Measurements from ENCODE around the gene ZDHHC14. TPM values are rescaled to one million over a fixed set of nuclear protein-coding genes. Genes with fewer than 3 reads are reported as not detected.

The ZDHHC14 gene
- total RNA-seq, 6 experiments from 2014 or later = 5.2 to 6.7 (median 6.0) TPM

GRCh38 chr6:157453978-157454377 lies 73.0 kb downstream of the ZDHHC14 start:
- no peaks in the 10 kb centered on the region for H3K27me3 Mint-ChIP-seq (ENCODE audit: insufficient read depth)
- H3K4me1 Mint-ChIP-seq (ENCODE audit: low read depth) = no peaks in the 10 kb centered on the region
- no peak overlapping the region for H3K4me3 Mint-ChIP-seq
- H3K9me3 Mint-ChIP-seq = no peaks in the 10 kb centered on the region
- H3K27ac Mint-ChIP-seq = no peak overlapping the region
- DNase-seq = no peak
- TF ChIP-seq CTCF (IDR thresholded peaks at IDR 0.05) = no peak
- no peaks in the 10 kb centered on the region for H3K36me3 Mint-ChIP-seq (ENCODE audit: low read depth)

GRCh38 chr6:157454762-157455714 lies 74.0 kb downstream of the ZDHHC14 start:
- DNase-seq = no peak
- TF ChIP-seq CTCF (IDR thresholded peaks at IDR 0.05) = no peak
- Mint-ChIP-seq H3K4me3 (no peak overlapping the region), H3K4me1 (ENCODE audit: low read depth) (no peaks in the 10 kb centered on the region), H3K36me3 (ENCODE audit: low read depth) (no peaks in the 10 kb centered on the region), H3K9me3 (no peaks in the 10 kb centered on the region), H3K27ac (no peak overlapping the region), H3K27me3 (ENCODE audit: insufficient read depth) (no peaks in the 10 kb centered on the region)

- H3K27me3 Mint-ChIP-seq (ENCODE audit: insufficient read depth) = no peaks in the 10 kb centered on the region
- DNase-seq = no peak
Observed at GRCh38 chr6:157455731-157456523, 74.9 kb downstream of the ZDHHC14 start.

DNA sequence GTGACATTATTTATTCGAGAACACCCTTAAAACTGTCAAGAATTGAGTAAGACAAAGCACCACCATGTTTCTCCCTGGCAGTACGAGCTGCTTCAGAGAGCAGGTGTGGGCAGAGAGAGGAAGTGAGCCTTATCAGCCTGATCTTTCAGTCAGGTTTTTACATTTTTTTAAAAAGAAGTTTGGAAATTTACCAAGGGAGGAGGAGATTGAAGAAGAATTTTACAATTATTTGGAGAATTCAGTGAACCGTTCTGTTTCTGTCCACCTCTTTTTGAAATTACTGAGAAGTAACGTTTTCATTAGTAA lies 75.5 kb downstream of the ZDHHC14 start:
- DNase-seq = no peak
- Mint-ChIP-seq H3K27me3 (ENCODE audit: insufficient read depth) (no peaks in the 10 kb centered on the region), H3K27ac (no peak overlapping the region), H3K4me3 (no peak overlapping the region), H3K36me3 (ENCODE audit: low read depth) (no peaks in the 10 kb centered on the region), H3K9me3 (no peaks in the 10 kb centered on the region), H3K4me1 (ENCODE audit: low read depth) (peaks cover 11% of the 10 kb centered on the region)
- no peak for TF ChIP-seq CTCF (IDR thresholded peaks at IDR 0.05)

More at GRCh38 chr6:157455731-157456523, 74.9 kb downstream of the ZDHHC14 start:
- Mint-ChIP-seq H3K36me3 (ENCODE audit: low read depth) (no peaks in the 10 kb centered on the region), H3K4me1 (ENCODE audit: low read depth) (peaks cover 8% of the 10 kb centered on the region), H3K9me3 (no peaks in the 10 kb centered on the region), H3K27ac (no peak overlapping the region), H3K4me3 (no peak overlapping the region)
- no peak for TF ChIP-seq CTCF (IDR thresholded peaks at IDR 0.05)

DNA sequence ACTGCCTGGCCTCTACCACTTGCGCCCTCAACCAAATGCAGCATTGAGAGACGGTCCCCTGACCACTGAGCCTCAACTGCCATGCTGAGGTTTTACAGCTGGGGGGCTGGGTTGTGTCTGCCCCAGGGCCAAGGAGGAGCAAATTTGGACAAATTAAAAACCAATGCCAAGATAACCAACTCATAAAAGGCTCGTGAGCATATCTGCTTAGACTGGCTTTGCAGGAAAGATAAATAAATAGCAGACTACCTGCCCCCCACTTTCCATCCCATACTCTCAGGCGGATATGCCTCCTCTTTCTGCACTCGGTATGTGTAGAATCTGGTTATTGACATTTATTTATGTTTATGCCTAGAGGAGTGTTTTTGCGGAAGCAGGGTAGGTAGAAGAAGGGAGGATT lies 76.8 kb downstream of the ZDHHC14 start:
- Mint-ChIP-seq H3K4me3 (no peak overlapping the region), H3K27ac (no peak overlapping the region), H3K9me3 (no peaks in the 10 kb centered on the region), H3K4me1 (ENCODE audit: low read depth) (peaks cover 11% of the 10 kb centered on the region), H3K27me3 (ENCODE audit: insufficient read depth) (no peaks in the 10 kb centered on the region), H3K36me3 (ENCODE audit: low read depth) (no peaks in the 10 kb centered on the region)
- TF ChIP-seq CTCF (IDR thresholded peaks at IDR 0.05) = no peak
- no peak for DNase-seq

All from HFFc6 (cell line).